Panc1 (cell line): ENCODE results near the gene TAS2R10. TPM values are rescaled to one million over a fixed set of nuclear protein-coding genes. Genes with fewer than 3 reads are reported as not detected.

Experiments
- ATAC-seq: fragments of 200-7000 bp; cut with Tn5 transposase; 2 replicates; pipeline ENCODE4 v1.9.1; 2020; ENCODE audit warnings: mild to moderate bottlenecking, moderate library complexity
- BruUV-seq: library from RNA; stranded (reverse); fragments of 400-500 nt; replicated peaks from 2 replicates; lab custom pipeline; 2021; lab: Mats Ljungman, UMichigan
- CTCF ChIA-PET: fragments of 300-600 bp; sonication (Branson Sonifier 250); formaldehyde crosslinking; loops from one replicate; lab custom pipeline; 2022; ENCODE audit warnings: antibody characterized with exemption; lab: Charles Lee
- POLR2A ChIA-PET: fragments of 300-600 bp; sonication (Branson Sonifier 250); formaldehyde crosslinking; loops from one replicate; lab custom pipeline; 2022; ENCODE audit warnings: antibody characterized with exemption; lab: Charles Lee
- DNase-seq: peaks from one replicate; pipeline ENCODE4 v3.0.0-alpha.2; 2010; ENCODE audit warnings: low read depth, low spot score
- H3K27ac ChIP-seq: 2 replicates; pipeline ENCODE4 v1.5.1; 2011; ENCODE audit warnings: mild to moderate bottlenecking, low read length, inconsistent platforms
- H3K27me3 ChIP-seq: fragments of 200-500 bp; sonication (Bioruptor generic); 2 replicates; pipeline ENCODE4 v1.6.0; 2014; ENCODE audit warnings: low read length, inconsistent platforms; ENCODE audit not compliant: control insufficient read depth, insufficient read depth
- H3K36me3 ChIP-seq: fragments of 200-500 bp; sonication (Bioruptor generic); 2 replicates; pipeline ENCODE4 v1.5.1; 2014; ENCODE audit warnings: inconsistent platforms, mild to moderate bottlenecking, low read length, moderate library complexity; ENCODE audit not compliant: control insufficient read depth, insufficient read depth
- H3K4me1 ChIP-seq: 2 replicates; pipeline ENCODE4 v1.5.1; 2011; ENCODE audit warnings: inconsistent platforms, mild to moderate bottlenecking, low read length, moderate library complexity; ENCODE audit not compliant: control insufficient read depth, insufficient read depth
- H3K4me3 ChIP-seq, 2 experiments: 2 replicates each; pipeline ENCODE4 v1.5.1; 2011 to 2012; ENCODE audit warnings: low read depth in 2 of 2, low read length in 2 of 2, mild to moderate bottlenecking in 2 of 2, inconsistent platforms in 1 of 2, moderate library complexity in 1 of 2
- H3K9me3 ChIP-seq: fragments of 200-500 bp; sonication (Bioruptor generic); 2 replicates; pipeline ENCODE4 v1.5.1; 2014; ENCODE audit warnings: low read depth, mild to moderate bottlenecking, inconsistent platforms, low read length, moderate library complexity; ENCODE audit not compliant: control insufficient read depth, insufficient read depth
- CTCF ChIP-seq: fragments of 450-650 bp; IDR thresholded peaks from 2 replicates; pipeline ENCODE4 v1.5.1; 2017; ENCODE audit warnings: mild to moderate bottlenecking
- POLR2AphosphoS5 ChIP-seq: IDR thresholded peaks from 2 replicates; pipeline ENCODE4 v1.6.1; 2012; ENCODE audit warnings: mild to moderate bottlenecking, low read depth, low read length, moderate library complexity
- REST ChIP-seq, 2 experiments: IDR thresholded peaks; 2 replicates each; pipeline ENCODE4 v1.6.1; 2011 to 2012; ENCODE audit warnings: low read depth in 2 of 2, control low read depth in 1 of 2, low read length in 1 of 2, mild to moderate bottlenecking in 1 of 2, moderate library complexity in 1 of 2; ENCODE audit not compliant: insufficient read depth in 1 of 2
- SIN3A ChIP-seq: IDR thresholded peaks from 2 replicates; pipeline ENCODE4 v1.6.1; 2012; ENCODE audit warnings: low read depth, mild to moderate bottlenecking, low read length, moderate library complexity, borderline replicate concordance; ENCODE audit not compliant: insufficient read depth
- TCF7L2 ChIP-seq: IDR thresholded peaks from 2 replicates; pipeline ENCODE4 v1.6.1; 2011; ENCODE audit warnings: mild to moderate bottlenecking, low read depth, low read length, inconsistent platforms
- in situ Hi-C: cut with HindIII; loops from 2 replicates; pipeline ENCODE4 v1.10.0; 2016; ENCODE audit warnings: low sequenced_read_pairs, low pct_unique_long_range_greater_than_20kb
- intact Hi-C: fragments of 100-400 bp; cut with micrococcal nuclease; formaldehyde crosslinking; loops from one replicate; pipeline ENCODE4 v1.10.0; 2022; ENCODE audit not compliant: unreplicated experiment
- total RNA-seq: library from RNA; stranded (reverse); gene quantifications from one replicate; pipeline ENCODE4 v1.2.1, GENCODE V29; 2021; ENCODE audit not compliant: unreplicated experiment

Gene TAS2R10
- total RNA-seq, 1 experiment from 2014 or later, result 0.23 TPM

GRCh38 chr12:10810068-10810467, 16.1 kb downstream of the TAS2R10 start, which contains the start of gene TAS2R9:
Gene TAS2R9, minus strand, starts transcription at chr12:10810168. Its CDS starts 93 bp downstream, at chr12:10810075.
- TF ChIP-seq TCF7L2, result no peak
- Histone ChIP-seq H3K9me3 (no peaks in the 10 kb centered on the region), H3K4me1 (no peaks in the 10 kb centered on the region), H3K4me3 (no peak within 1 kb of the TSS), H3K36me3 (no peaks in the 10 kb centered on the region), H3K27me3 (no peaks in the 10 kb centered on the region), H3K27ac (no peak within 1 kb of the TSS)
- no peak for ATAC-seq
- in situ Hi-C loops, result no loop called here
- POLR2A ChIA-PET, result no interaction called here
- DNase-seq, result no peak
- BruUV-seq, result no TSS peak
- CTCF ChIA-PET, result no interaction called here
- intact Hi-C loops, result no loop called here

GRCh38 chr12:10807186-10807585, 19.0 kb downstream of the TAS2R10 start, which contains the start of gene TAS2R8:
Gene TAS2R8, minus strand, starts transcription at chr12:10807286. Its CDS starts 306 bp downstream, at chr12:10806980.
- POLR2A ChIA-PET, result no interaction called here
- CTCF ChIA-PET, result interaction anchor here (0.6 kb wide), 1 partner anchor 679 kb away, joined by 3 read pairs; no protein-coding TSS in a partner anchor
- ATAC-seq (no peak), DNase-seq (no peak)
- Histone ChIP-seq H3K4me1 (no peaks in the 10 kb centered on the region), H3K9me3 (no peaks in the 10 kb centered on the region), H3K36me3 (no peaks in the 10 kb centered on the region), H3K27me3 (no peaks in the 10 kb centered on the region; the same call in 1 of the 2 replicates), H3K4me3 (no peak within 1 kb of the TSS), H3K27ac (no peak within 1 kb of the TSS)
- in situ Hi-C loops (no loop called here), intact Hi-C loops (no loop called here)
- no peak for TF ChIP-seq REST (IDR thresholded peaks at IDR 0.05; ENCODE audit: insufficient read depth in 1 of 2, low read depth in 2 of 2, low read length in 1 of 2)
- TF ChIP-seq POLR2AphosphoS5, result no peak
- TF ChIP-seq TCF7L2, result no peak
- no TSS peak for BruUV-seq

GRCh38 chr12:10802587-10802986, 23.6 kb downstream of the TAS2R10 start, which contains the start of gene TAS2R7:
Gene TAS2R7, minus strand, starts transcription at chr12:10802627. Its CDS starts 57 bp downstream, at chr12:10802570.
- Histone ChIP-seq H3K4me1 (no peaks in the 10 kb centered on the region), H3K36me3 (no peaks in the 10 kb centered on the region), H3K4me3 (no peak within 1 kb of the TSS), H3K9me3 (no peaks in the 10 kb centered on the region), H3K27ac (no peak within 1 kb of the TSS), H3K27me3 (no peaks in the 10 kb centered on the region; the same call in 1 of the 2 replicates)
- ATAC-seq, result no peak
- ChIA-PET POLR2A (no interaction called here), CTCF (no interaction called here)
- BruUV-seq, result no TSS peak
- TF ChIP-seq POLR2AphosphoS5 (no peak), REST (IDR thresholded peaks at IDR 0.05; ENCODE audit: insufficient read depth in 1 of 2, low read depth in 2 of 2, low read length in 1 of 2) (no peak), CTCF (no peak), TCF7L2 (no peak), SIN3A (no peak)
- DNase-seq, result no peak
- intact Hi-C loops, result no loop called here
- in situ Hi-C loops, result no loop called here
